NCI-H748 treated with DMSO at 0.1 percent for 48 hours (cell line): ENCODE measurements around the gene KRTAP5-1.
A peak's percentile ranks its signal among the peaks of the same experiment; 100 is the strongest.

ENCODE experiments used
- DNase-seq: peaks from one replicate; lab custom pipeline; 2025; lab: John Stamatoyannopoulos, UW

The KRTAP5-1 gene

GRCh38 chr11:1572197-1573076 is 12.6 kb downstream of the KRTAP5-1 start, which contains the start of gene DUSP8:
TSS of gene DUSP8 (minus strand) at chr11:1572271. CDS start at chr11:1565826, 6,445 bp downstream.
- DNase-seq, result peak; percentile 78

GRCh38 chr11:1571760-1572196 is 13.3 kb downstream of the KRTAP5-1 start:
- no peak for DNase-seq

DNA sequence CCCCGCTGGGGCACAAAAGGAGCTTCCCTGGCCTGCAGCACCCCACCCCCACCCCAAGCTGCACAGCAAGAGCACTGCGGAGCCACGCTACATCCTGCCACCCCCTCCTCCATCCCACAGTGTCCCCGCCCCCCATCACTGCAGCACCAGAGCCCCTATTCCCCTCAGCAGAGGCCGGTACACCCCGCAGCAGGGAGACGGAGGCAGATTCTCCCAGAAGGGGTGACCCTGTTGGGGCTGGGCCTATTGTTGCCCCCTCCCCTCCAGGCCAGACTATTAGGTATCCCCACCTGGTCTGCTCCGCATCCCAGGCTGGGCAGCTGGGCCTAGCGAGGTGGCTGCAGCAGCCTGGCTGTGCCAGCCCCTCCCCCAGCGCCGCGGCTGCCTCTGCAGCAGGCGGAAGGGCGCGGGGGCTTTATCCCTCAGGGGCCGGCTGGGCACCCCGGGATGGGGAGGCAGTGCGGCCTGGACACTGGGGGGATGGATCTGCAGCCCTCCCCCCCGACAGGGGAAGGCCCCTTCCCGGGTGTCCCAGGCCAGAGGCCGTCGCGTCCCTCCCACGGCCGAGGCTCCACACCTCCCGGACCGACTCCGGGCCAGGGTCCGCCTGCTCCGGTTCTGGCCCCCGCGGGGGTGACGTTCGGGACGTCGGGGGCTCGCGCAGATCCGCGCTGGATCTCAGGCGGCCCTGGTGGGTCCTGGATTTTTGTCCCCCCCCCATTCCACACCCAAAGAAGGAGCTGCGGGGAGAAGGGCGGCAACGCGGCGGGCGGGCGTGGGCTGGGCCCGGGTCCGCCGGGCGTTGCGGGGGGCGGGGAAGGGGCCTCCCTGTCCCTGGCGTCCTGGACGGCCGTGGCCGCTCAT is 14.0 kb downstream of the KRTAP5-1 start:
- DNase-seq, result no peak

GRCh38 chr11:1570531-1570895 is 14.6 kb downstream of the KRTAP5-1 start:
- no peak for DNase-seq

- DNase-seq, result no peak
Measured at GRCh38 chr11:1570001-1570453, 15.1 kb downstream of the KRTAP5-1 start.

GRCh38 chr11:1569251-1569780 is 15.8 kb downstream of the KRTAP5-1 start:
- DNase-seq, result no peak

DNA sequence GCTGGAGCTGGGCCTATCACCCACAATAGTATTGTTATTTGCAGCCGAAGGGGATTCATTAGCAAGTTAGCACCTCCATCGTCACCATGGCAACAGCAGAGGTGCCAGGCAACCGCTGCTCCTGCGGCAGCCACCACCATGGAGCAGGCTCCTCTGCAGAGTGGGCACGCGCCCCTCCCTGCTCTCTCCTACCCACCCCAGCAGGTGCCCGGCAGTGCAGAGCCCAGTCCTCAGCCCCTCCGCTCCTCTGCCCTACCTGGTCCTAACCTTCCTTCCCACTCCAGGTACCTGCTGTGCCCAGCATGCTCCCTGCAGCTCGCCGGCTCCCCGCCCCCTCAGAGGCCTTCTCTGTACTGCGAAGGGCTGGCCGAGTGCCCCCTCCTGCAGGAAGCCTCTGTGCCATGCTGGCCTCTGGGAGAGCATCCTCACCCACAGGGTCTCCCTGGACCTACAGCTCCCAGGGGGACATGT is 16.6 kb downstream of the KRTAP5-1 start:
- DNase-seq, result peak; percentile 28

DNA sequence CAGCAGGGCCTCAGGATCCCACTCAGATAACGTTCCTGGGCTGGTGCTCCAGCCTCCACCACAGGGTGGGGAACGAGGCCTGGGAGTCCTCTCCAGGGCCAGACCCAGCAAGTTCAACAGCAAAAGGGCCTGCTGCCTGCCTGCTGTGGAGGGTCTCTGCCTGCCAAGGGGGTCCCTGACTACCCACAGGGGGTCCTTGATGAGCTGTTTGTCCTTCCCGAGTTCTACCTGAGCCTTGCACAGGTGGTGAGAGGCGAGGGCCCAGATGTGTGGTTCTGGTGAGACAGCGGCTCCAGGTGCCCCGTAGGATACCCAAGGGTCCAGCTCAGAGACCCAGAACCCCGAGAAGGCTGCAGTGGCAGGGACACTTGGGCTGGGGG is 17.4 kb downstream of the KRTAP5-1 start:
- no peak for DNase-seq

DNA sequence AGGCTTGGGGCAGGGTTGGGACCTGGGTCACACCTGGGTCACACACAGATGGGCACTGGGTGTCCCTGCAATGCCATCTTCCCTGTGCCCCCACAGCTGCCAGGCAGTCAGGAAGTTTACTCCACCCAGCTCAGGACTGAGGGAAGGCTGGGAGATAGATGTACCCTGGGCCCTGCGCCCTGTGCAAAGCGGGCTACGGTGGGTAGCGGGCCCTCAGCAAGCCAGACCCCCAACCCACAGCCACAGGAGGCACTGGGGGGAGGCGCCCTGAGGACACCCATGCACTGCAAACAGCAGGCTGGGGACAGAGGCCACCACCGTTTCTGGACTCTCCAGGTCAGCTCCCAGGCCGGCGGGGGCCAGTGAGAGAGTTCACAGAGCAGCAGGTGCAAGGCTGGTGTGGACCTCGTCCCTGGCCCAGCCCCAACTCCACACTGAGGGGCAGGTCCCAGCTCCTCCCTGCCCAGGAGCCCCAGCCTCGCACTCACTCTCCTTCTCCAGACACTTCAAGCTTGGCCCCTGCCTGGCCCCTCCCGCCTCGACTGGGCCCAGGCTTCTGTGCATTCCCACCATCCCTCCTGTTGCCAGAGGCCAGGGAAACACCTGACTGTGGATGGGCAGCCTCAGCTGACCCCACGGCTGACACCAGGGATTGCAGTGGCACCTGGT is 17.9 kb downstream of the KRTAP5-1 start:
- no peak for DNase-seq

- no peak for DNase-seq
Measured at GRCh38 chr11:1566381-1567051, 18.6 kb downstream of the KRTAP5-1 start.

DNA sequence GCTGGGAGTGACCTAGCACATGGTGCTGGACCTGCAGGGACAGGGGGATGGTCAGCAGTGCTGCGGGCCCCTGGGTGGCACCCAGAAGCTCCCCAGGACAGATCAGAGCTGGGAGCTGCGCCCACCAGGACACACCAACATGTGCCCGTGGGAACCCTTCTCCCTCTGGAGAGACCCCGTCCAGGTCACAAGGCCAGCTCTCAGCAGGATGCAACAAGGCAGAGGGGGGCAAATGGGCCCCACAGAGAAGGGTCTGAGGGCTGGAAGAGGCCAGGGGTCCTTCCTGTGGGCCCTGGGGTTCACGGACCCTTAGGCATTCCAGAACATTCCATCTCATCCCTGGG is 19.2 kb downstream of the KRTAP5-1 start:
- DNase-seq, result no peak

DNA sequence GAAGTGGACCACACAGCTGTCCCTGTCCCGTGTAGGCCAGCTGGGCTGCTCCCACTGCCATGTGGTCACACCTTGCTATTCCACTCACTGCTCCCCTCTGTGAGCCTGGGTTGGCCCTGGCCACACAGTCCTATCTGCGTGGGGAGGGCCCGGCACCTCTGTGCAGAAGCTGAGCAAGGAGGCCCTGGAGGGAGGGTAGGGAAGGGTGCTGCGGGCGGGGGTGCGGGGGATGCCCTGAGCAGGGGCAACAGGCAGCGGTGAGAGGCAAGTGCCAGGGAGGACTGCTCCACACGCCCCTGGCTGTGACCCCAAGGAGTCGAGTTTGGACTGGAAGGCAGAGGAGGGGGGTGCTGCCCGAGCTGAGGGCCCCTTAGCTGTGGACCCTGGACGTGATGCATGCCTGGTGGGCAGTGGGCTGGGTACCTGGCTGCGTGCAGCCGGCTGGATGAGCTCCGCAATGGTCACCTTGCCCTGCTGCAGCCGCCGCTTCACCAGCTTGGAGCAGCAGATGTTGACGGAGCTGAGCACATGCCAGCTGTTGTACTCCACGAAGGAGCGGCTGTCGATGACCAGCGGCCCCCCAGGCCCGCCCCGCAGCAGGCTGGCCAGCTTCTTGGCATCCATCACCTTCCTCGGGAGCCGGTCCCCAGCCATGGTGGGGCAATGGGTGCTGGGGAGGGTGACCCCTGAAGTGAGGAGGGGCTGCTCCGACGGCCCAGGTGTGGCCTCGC is 19.7 kb downstream of the KRTAP5-1 start:
- no peak for DNase-seq

- DNase-seq, result no peak
Measured at GRCh38 chr11:1564535-1565172, 20.4 kb downstream of the KRTAP5-1 start.

DNA sequence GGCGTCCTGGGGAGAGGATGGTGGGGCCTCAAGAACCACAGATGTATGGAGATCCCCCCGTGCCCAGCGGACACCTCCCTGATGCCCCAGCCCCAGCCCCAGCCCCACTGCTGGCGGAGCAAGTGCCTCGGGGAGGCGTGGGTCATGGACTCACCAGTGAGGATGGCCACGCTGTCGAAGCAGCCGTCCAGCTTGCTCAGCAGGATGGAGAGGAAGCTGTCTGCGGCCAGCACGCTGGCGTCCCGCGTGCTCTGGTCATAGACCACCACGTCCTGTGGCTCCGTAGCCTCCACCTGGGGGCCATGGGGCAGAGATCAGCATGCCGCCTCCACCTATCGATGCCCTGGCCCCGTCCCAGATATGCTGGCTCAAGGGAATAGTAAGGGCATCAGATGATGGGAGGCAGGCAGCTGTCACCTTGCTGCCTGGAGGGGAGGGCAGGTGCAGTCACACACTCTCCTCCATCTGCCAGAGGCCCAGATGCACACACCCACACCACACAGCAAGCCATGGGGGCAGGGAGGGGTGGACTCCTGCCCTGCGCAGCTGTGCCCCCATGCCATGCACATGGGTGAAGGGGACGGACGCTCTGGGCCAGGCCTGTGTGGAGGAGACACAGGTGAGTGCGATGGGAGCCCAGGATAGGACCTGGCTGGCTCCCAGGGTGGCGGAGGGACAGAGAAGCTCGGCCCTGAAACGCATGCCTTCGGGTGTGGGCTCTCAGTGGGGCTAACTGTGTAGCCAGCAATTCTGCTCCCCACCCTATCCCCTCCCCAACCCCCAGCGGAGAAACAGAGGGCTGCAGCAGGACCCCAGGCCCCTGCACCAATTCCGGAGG is 21.2 kb downstream of the KRTAP5-1 start:
- DNase-seq, result no peak

DNA sequence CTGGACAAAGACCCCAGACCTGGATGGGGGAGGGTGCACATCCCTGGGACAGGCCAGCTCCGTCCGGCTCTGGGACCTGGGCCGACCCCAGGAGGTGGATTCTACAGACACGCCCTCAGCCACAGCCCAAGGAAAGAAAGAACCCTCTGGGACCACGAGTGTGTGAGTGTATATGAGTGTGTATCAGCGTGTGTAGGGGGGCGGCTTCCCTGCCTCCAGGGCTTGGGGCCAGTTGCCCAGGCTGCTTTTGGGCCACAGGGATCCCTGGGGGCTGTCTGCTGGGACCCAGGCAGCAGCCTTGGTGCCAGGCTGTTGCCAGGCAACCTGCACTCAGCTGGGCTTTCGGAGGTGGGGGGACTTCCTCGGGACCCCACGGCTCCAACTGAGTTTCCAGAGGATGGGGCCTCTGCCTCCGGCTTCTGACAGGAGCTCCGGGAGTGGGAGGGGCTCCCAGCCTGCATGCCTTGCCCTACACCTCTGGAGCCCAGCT is 21.9 kb downstream of the KRTAP5-1 start:
- DNase-seq, result no peak

- DNase-seq, result no peak
Measured at GRCh38 chr11:1562469-1563148, 22.5 kb downstream of the KRTAP5-1 start.

DNA sequence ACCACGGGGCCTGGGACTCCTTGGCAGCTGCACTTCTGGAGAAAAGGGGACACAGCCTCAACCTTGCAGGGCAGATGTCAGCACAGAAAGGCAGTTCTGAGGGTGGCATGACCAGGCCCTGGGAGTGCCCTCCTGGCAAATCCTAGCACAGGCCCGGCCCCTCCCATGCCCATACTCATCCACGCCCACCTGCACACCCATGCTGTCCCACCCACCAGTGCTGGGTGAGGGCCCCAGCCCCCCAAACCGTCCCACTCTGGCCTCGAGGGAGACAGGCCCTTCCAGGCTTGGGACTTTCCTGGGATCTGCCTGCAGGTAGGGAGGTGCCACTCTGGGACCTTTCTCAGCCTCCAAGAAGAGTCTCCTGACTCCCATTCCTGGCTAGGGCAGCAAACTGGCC is 23.1 kb downstream of the KRTAP5-1 start:
- DNase-seq, result no peak

- no peak for DNase-seq
Measured at GRCh38 chr11:1561266-1561665, 23.8 kb downstream of the KRTAP5-1 start.
